ENCODE data around the gene GPR45.
"Not testable (repeated sequence)": the region's sequence is repeated elsewhere in the genome, so short reads cannot be mapped to it uniquely, and the experiment has no call there.

Gene GPR45, protein sequence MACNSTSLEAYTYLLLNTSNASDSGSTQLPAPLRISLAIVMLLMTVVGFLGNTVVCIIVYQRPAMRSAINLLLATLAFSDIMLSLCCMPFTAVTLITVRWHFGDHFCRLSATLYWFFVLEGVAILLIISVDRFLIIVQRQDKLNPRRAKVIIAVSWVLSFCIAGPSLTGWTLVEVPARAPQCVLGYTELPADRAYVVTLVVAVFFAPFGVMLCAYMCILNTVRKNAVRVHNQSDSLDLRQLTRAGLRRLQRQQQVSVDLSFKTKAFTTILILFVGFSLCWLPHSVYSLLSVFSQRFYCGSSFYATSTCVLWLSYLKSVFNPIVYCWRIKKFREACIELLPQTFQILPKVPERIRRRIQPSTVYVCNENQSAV

DNA sequence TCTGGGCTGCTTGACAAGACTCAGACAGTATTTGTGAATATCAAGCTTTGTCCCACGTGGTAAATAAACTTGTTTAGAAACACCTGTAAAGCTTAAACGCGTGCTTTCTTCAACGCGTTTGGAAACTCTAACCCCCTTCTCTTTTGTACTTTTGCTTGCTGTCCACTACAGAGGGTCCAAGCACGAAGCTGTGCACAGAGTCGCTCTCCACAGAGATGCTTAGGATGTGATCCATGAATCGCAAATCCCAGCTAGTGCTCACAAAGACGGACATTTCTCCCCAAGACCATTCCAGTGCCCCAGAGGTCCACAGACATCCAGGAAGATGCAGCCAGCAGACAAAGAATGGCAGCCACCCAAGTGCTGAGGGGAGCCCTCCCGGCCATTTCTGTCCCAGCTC is at the start of gene GPR45:
TSS of gene GPR45 (plus strand) at position 301 of the 400 bp plus-strand sequence. CDS start 116 bp downstream, outside the sequence.
- no peak for DNase-seq

DNA sequence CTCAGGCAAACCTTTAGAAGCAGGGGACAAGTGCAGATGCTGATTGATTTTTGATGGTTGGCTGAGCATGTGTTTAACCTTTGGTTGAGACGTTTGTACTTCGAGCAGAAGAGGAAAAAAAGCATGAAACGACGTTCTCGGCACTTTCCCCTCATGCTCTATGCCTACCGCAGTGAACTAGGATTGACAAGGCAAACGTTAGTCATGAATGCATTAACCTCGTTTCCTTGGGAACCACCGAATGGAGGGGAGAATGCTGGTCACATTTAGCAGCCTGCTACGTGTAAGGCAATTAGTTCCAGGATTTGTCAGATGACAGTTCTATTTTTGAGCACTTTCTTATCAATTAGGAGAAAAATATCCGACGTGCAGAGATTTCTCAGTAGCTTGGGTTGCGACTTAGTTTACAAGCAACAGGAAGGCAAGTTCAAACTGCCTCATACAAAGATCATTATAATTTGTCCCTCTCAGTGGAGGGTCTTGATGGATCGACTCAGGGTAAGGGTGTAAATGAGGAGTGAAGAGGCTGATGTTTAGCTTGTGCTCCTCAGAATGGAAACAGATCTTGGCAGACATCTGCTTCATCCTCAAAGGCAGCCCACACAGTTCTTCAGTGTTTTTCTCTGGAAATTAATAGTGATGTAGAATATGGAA is 47.4 kb upstream of the GPR45 start:
- no peak for DNase-seq

GRCh38 chr2:105196651-105197050 is 44.9 kb upstream of the GPR45 start:
- no peak for DNase-seq

GRCh38 chr2:105215586-105216192 is 25.9 kb upstream of the GPR45 start:
- DNase-seq, result no peak

DNA sequence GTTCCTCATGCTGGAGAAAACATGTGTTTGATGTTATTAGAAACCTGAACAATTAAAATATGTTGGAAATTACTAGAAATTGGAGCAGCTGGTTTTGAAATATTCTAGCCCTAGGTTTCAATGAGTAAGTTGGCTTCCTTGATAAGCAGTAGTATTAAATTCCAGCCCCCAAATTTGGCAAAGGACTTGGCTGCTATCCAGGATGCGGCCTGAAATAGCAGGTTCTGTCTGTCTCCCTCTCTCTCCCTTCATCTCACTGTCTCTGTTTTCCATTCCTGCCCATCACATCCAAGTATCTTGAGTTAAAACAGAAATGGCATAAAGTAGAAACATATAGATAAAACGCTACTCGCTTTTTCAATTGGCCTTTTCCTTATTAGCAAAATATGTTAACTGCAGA is 20.9 kb upstream of the GPR45 start:
- DNase-seq, result no peak

DNA sequence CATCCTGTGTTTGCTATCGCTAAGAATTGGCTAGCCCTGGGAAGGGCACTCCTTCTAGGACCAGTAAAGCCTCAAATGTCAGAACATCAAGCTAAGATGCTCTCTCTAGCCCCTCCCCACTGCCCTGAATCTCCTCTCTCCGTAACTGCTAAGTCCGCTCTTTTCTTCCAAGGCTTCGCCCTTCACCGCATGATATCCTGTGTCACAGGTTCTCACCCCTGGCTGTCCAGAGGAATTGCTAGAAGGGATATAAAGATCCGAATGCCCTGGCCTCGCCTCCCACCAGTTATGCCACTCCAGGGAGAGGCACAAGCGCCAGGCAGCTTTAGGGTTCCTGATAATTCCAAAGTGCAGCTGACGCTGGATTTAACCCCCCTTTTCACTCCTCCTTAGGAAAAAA is 17.1 kb upstream of the GPR45 start:
- no peak for DNase-seq

DNA sequence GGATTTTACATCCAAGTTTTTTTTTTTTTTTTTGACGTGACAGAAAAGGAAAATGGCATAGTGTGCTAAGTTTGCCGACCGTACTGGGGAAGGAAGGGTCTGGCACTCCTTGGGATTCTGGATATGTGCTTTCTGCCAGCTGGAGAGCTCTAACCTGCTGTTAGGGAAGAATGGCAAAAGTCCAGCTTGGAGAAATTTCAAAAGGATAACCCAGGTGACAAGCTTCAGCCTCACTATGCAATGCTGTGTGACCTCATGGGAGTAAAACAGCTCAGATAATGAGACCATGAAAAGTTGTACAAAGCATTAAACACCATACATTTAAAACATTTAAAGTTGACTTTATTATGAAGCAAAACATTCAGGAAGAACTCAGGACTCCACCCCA is 10.3 kb upstream of the GPR45 start:
- no peak for DNase-seq

DNA sequence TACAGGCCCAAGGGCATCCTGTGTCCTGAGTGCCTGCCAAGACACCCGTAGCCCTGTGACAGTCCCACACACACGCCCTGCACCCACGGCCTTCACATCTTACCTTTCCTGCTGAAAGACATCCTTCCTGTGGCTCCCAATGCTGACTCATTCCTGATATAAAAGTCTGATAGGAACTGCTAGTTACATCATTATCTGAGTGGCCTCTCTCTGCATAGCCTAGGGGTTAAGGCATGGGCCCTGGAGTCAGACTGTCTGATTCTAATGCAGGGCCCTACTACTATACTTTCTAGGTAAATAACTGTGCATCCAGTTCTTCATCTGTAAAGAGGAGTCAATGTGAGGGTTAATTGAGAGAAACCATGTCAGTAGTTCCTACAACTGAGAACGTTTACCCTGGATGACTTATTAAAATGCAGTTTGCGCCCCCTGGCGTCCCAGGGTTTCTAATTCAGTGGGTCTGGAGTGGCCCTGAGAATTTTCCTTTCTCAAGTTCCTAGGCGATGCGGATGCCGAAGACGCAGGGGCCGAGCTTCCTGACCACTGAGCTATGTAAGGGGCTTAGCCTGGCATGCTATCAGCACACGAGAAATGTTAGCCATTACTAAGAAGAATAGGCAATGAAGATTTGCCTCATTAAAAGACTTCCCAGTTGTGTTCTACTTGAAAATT is 6.0 kb upstream of the GPR45 start:
- peak; percentile 71 for DNase-seq

GRCh38 chr2:105236060-105236424 is 5.5 kb upstream of the GPR45 start:
- no peak for DNase-seq

- DNase-seq, result no peak
These were observed 4.3 kb upstream of the GPR45 start for GRCh38 chr2:105237045-105237765.

DNA sequence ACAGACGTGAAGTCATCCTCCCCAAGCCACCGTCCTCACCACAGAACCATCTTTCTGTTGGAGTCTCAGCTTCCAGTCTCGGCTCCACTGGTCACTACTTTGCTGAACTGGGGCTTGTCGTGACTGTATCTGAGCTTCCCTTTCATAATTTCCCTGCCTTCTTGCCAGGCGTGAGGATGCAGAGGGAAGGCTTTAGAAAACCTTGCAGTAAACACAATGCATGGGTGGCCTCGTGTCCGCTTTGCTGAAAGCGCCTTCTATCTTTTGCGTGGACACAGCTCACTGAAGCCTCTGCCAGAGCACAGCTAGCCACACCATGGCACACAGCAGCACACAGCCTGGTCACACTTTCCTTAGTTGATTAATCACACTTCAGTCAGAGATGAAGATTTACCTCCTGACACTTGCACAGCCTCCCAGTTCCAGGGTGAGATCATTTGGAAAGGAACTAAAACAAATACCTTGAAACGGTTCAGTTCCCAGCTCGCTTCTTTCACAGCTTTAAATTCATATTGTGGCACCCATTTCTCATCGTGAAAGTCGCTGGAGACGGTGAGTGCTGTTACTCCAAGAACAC is 2.8 kb upstream of the GPR45 start:
- DNase-seq, result no peak

DNA sequence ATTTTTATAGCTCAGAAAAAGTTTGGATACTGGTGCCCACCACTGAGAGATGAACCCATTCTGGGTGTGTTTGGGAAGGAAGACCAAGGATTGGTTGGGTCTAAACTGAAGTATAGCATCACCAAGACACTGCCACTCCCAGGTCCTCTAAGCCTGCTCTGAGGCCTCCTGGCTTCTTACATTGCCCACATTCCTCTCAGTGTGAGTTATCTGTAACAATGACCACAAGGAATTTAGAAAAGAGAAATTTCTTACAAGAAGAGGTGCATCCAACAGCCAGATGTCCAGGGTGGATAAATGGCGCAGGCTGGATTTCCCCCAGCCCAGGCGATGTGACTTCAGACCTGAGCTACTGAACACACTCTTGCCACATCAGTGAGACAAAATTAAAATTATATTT is 1.6 kb upstream of the GPR45 start:
- DNase-seq, result no peak

DNA sequence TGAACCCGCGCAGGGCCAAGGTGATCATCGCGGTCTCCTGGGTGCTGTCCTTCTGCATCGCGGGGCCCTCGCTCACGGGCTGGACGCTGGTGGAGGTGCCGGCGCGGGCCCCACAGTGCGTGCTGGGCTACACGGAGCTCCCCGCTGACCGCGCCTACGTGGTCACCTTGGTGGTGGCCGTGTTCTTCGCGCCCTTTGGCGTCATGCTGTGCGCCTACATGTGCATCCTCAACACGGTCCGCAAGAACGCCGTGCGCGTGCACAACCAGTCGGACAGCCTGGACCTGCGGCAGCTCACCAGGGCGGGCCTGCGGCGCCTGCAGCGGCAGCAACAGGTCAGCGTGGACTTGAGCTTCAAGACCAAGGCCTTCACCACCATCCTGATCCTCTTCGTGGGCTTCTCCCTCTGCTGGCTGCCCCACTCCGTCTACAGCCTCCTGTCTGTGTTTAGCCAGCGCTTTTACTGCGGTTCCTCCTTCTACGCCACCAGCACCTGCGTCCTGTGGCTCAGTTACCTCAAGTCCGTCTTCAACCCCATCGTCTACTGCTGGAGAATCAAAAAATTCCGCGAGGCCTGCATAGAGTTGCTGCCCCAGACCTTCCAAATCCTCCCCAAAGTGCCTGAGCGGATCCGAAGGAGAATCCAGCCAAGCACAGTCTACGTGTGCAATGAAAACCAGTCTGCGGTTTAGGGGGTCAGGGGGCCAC is 897 bp downstream of the GPR45 start:
- DNase-seq, result no peak

GRCh38 chr2:105243961-105244360 is 2.4 kb downstream of the GPR45 start:
- DNase-seq, result no peak

- no peak for DNase-seq
These were observed 2.9 kb downstream of the GPR45 start for GRCh38 chr2:105244451-105244850.

- DNase-seq, result no peak
These were observed 7.0 kb downstream of the GPR45 start for GRCh38 chr2:105248316-105249070.

DNA sequence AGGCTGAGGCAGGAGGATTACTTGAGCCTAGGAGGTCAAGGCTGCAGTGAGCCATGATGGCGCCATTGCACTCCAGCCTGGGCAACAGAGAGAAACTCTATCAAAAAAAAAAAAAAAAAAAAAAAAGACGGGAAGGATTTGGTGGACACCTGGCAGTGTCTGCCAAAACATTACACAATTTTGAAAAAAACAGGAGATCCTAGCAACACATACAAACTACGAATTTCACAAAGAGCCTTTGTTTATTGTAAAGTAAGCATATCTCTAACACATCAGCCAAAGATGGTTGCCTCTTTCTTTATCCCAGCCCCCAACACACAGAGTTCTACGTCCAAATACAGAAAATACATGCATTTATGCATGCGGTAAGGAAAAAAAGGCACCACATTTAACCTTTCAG is 7.6 kb downstream of the GPR45 start:
- DNase-seq, result no peak

DNA sequence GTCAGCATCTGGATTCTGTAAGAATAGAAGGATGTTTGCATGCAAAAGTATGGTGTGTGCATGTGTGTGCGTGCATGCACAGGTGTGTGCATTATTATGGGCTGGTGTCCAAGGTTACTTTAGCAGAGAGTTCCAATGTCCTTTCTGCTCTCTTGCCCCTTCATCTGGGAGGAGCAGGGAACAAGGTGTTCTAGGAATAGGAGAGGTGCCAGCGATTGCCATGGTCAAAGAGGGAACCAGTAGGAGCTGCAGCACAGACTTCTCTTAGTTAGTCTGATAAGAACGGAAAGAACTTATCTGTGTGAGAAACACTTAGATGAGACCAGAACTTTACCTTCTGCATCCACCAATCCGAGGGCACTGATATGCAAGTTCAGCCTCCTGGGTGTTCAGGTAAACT is 8.3 kb downstream of the GPR45 start:
- no peak for DNase-seq

GRCh38 chr2:105251016-105251648 is 9.6 kb downstream of the GPR45 start:
- DNase-seq, result not testable (repeated sequence)

DNA sequence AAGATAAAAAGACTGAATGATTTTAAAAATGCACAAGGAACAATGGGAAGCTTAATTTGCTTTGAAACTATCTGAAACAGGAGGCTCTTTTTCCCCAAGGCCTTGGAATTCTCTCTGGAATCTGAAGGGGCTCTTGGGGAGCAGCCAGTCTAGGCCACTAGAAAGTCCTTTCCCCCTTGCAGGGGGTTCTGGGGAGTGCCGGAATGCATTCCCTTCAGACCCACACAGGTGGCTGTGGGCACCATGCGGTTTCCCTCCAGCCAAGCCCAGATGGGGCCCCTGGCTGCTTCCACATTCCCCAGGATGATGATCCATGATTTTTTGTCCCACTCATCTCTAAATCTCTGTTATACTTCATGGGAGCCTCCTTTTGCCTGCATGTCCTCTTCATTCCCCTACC is 10.7 kb downstream of the GPR45 start:
- DNase-seq, result no peak
